Colonic mucosa (tissue), 4 donors: ENCODE measurements around the gene ARMC9. TPM values are rescaled to one million over a fixed set of nuclear protein-coding genes. Genes with fewer than 3 reads are reported as not detected.
A peak's percentile ranks its signal among the peaks of the same experiment; 100 is the strongest.

ENCODE experiments used
- DNase-seq: peaks from one replicate; pipeline ENCODE4 v3.0.0-alpha.2; 2020
- H3K27ac ChIP-seq: fragments of 200-600 bp; one replicate; pipeline ENCODE4 v1.8.0; 2021
- H3K27me3 ChIP-seq: fragments of 200-600 bp; one replicate; pipeline ENCODE4 v1.8.0; 2021
- H3K36me3 ChIP-seq: fragments of 200-600 bp; one replicate; pipeline ENCODE4 v1.8.0; 2021
- H3K4me1 ChIP-seq: fragments of 200-600 bp; one replicate; pipeline ENCODE4 v1.8.0; 2021; ENCODE audit warnings: mild to moderate bottlenecking
- H3K4me3 ChIP-seq: fragments of 200-600 bp; one replicate; pipeline ENCODE4 v1.8.0; 2021
- H3K9ac ChIP-seq, 2 donors: one replicate each; pipeline ENCODE4 v1.7.0; 2013; ENCODE audit warnings: control low read depth in 2 of 2, low read depth in 2 of 2, low read length in 2 of 2
- H3K9me3 ChIP-seq: fragments of 200-600 bp; one replicate; pipeline ENCODE4 v1.8.0; 2021
- CTCF ChIP-seq: fragments of 200-600 bp; IDR thresholded peaks from one replicate; pipeline ENCODE4 v1.8.0; 2022; ENCODE audit warnings: antibody characterized with exemption, mild to moderate bottlenecking
- intact Hi-C: fragments of 100-400 bp; cut with DNase I; formaldehyde crosslinking; loops from one replicate; pipeline ENCODE4 v1.14.1; 2022
- total RNA-seq, 2 donors: library from RNA; stranded (reverse); fragmentation: NEBNext Ultra II Directional in 1 of 2; extraction: Animal tissue kit (Norgen Biotek cat#: 25700) in 1 of 2; gene quantifications; one replicate each; pipeline ENCODE4 v1.2.1, GENCODE V29; 2021
- donor health status: healthy.
- donor health status: DM: no; HTN: no; CAD: no.
- donor health status: DM: no; HTN: no; CAD: no.

Gene ARMC9
- total RNA-seq, 2 donors from 2014 or later: 9.8 to 17.2 TPM

DNA sequence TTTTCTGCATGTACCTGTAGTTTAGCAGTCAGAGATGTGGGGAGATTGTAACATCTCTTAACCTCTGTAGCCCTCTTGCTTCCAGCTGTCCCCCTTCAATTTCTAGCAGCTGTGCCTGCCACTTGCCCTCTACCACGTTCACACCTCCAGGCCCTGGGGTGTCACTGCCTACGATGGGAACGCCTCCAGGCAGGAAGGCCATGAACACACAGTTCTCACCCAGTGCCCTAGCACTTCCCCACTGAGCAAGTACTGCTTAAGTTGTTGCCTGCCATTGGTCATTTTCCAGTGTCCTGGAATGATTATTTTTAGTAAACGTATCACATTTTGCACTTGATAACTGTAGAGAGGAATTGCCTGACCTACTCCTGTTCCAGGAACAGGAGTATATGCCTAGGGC lies 120.0 kb downstream of the ARMC9 start:
- intact Hi-C loops: no loop called here
- Histone ChIP-seq H3K27ac (no peak overlapping the region), H3K27me3 (no peaks in the 10 kb centered on the region), H3K36me3 (no peaks in the 10 kb centered on the region), H3K4me3 (no peak overlapping the region), H3K9me3 (no peaks in the 10 kb centered on the region), H3K4me1 (no peaks in the 10 kb centered on the region), H3K9ac (no peak overlapping the region)
- no peak for DNase-seq
- no peak for TF ChIP-seq CTCF

- no peaks in the 10 kb centered on the region for H3K36me3 ChIP-seq
- no peaks in the 10 kb centered on the region for H3K4me1 ChIP-seq
- TF ChIP-seq CTCF: no peak
- intact Hi-C loops: no loop called here
- H3K27ac ChIP-seq: no peak overlapping the region
- H3K4me3 ChIP-seq: no peak overlapping the region
- no peak for DNase-seq
- H3K9me3 ChIP-seq: no peaks in the 10 kb centered on the region
- H3K9ac ChIP-seq: no peak overlapping the region
- no peaks in the 10 kb centered on the region for H3K27me3 ChIP-seq
These were observed 120.5 kb downstream of the ARMC9 start for GRCh38 chr2:231318954-231319353.

DNA sequence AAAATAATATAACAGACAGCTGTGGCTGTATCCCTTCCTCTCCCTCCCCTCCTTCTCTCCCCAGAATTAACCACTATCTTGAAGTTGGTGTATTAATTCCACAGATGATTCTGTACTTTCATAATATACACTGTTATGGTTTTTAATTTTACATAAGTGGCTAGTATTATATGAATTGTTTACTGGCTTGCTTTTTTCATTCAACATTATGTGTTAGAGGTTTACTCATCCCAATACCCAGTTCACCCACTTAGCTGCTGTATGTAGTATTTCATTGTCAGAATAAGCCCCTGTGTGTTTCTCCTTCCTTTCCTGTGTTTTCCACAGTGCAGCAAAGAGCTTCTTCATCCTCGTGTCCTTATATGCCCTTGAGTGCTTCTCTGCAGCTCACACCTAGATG lies 121.4 kb downstream of the ARMC9 start:
- Histone ChIP-seq H3K4me3 (no peak overlapping the region), H3K9ac (no peak overlapping the region), H3K27me3 (no peaks in the 10 kb centered on the region), H3K27ac (no peak overlapping the region), H3K9me3 (no peaks in the 10 kb centered on the region), H3K4me1 (no peaks in the 10 kb centered on the region), H3K36me3 (no peaks in the 10 kb centered on the region)
- DNase-seq: no peak
- TF ChIP-seq CTCF: no peak
- intact Hi-C loops: no loop called here

GRCh38 chr2:231321021-231321420 lies 122.6 kb downstream of the ARMC9 start:
- TF ChIP-seq CTCF: no peak
- intact Hi-C loops: no loop called here
- Histone ChIP-seq H3K4me3 (no peak overlapping the region), H3K27ac (peak overlapping the region; percentile 22), H3K4me1 (no peaks in the 10 kb centered on the region), H3K9me3 (no peaks in the 10 kb centered on the region), H3K9ac (no peak overlapping the region), H3K27me3 (no peaks in the 10 kb centered on the region), H3K36me3 (no peaks in the 10 kb centered on the region)
- no peak for DNase-seq

- no peak for TF ChIP-seq CTCF
- no peaks in the 10 kb centered on the region for H3K4me1 ChIP-seq
- DNase-seq: no peak
- intact Hi-C loops: no loop called here
- H3K27me3 ChIP-seq: no peaks in the 10 kb centered on the region
- no peaks in the 10 kb centered on the region for H3K9me3 ChIP-seq
- H3K36me3 ChIP-seq: no peaks in the 10 kb centered on the region
- no peak overlapping the region for H3K9ac ChIP-seq
- no peak overlapping the region for H3K4me3 ChIP-seq
- H3K27ac ChIP-seq: peak overlapping the region; percentile 22
These were observed 123.3 kb downstream of the ARMC9 start for GRCh38 chr2:231321556-231322334.
